Measurements from ENCODE around the gene ATOH7.

Gene ATOH7

GRCh38 chr10:68231106-68231816, 652 bp downstream of the ATOH7 start:
- Histone ChIP-seq H3K27me3 (ENCODE audit: control insufficient read depth, insufficient read depth, low read length) (no peaks in the 10 kb centered on the region), H3K4me3 (ENCODE audit: low read length) (peak overlapping the region; percentile 63), H3K9ac (ENCODE audit: low read length) (peak overlapping the region; percentile 78), H3K27ac (ENCODE audit: low read depth, low read length) (peak overlapping the region; percentile 92), H3K36me3 (ENCODE audit: control insufficient read depth, insufficient read depth, low read length) (no peaks in the 10 kb centered on the region), H3K4me1 (ENCODE audit: control insufficient read depth, insufficient read depth, low read length) (peaks cover 2% of the 10 kb centered on the region)

GRCh38 chr10:68230268-68230667, 1.6 kb downstream of the ATOH7 start:
- peaks cover 2% of the 10 kb centered on the region for H3K4me1 ChIP-seq (ENCODE audit: control insufficient read depth, insufficient read depth, low read length)
- H3K4me3 ChIP-seq (ENCODE audit: low read length) = no peak overlapping the region
- H3K36me3 ChIP-seq (ENCODE audit: control insufficient read depth, insufficient read depth, low read length) = no peaks in the 10 kb centered on the region
- H3K27ac ChIP-seq (ENCODE audit: low read depth, low read length) = no peak overlapping the region
- H3K9ac ChIP-seq (ENCODE audit: low read length) = no peak overlapping the region
- no peaks in the 10 kb centered on the region for H3K27me3 ChIP-seq (ENCODE audit: control insufficient read depth, insufficient read depth, low read length)

GRCh38 chr10:68224810-68225209, 7.1 kb downstream of the ATOH7 start:
- Histone ChIP-seq H3K4me1 (ENCODE audit: control insufficient read depth, insufficient read depth, low read length) (no peaks in the 10 kb centered on the region), H3K9ac (ENCODE audit: low read length) (no peak overlapping the region), H3K36me3 (ENCODE audit: control insufficient read depth, insufficient read depth, low read length) (no peaks in the 10 kb centered on the region), H3K27me3 (ENCODE audit: control insufficient read depth, insufficient read depth, low read length) (no peaks in the 10 kb centered on the region), H3K27ac (ENCODE audit: low read depth, low read length) (no peak overlapping the region), H3K4me3 (ENCODE audit: low read length) (no peak overlapping the region)

- no peaks in the 10 kb centered on the region for H3K36me3 ChIP-seq (ENCODE audit: control insufficient read depth, insufficient read depth, low read length)
- H3K27me3 ChIP-seq (ENCODE audit: control insufficient read depth, insufficient read depth, low read length) = no peaks in the 10 kb centered on the region
- H3K4me3 ChIP-seq (ENCODE audit: low read length) = no peak overlapping the region
- H3K27ac ChIP-seq (ENCODE audit: low read depth, low read length) = no peak overlapping the region
- no peaks in the 10 kb centered on the region for H3K4me1 ChIP-seq (ENCODE audit: control insufficient read depth, insufficient read depth, low read length)
- no peak overlapping the region for H3K9ac ChIP-seq (ENCODE audit: low read length)
Measured at GRCh38 chr10:68223535-68224165, 8.3 kb downstream of the ATOH7 start.

GRCh38 chr10:68222391-68222790, 9.5 kb downstream of the ATOH7 start:
- no peak overlapping the region for H3K9ac ChIP-seq (ENCODE audit: low read length)
- H3K4me1 ChIP-seq (ENCODE audit: control insufficient read depth, insufficient read depth, low read length) = no peaks in the 10 kb centered on the region
- no peak overlapping the region for H3K4me3 ChIP-seq (ENCODE audit: low read length)
- H3K27me3 ChIP-seq (ENCODE audit: control insufficient read depth, insufficient read depth, low read length) = no peaks in the 10 kb centered on the region
- no peak overlapping the region for H3K27ac ChIP-seq (ENCODE audit: low read depth, low read length)
- H3K36me3 ChIP-seq (ENCODE audit: control insufficient read depth, insufficient read depth, low read length) = no peaks in the 10 kb centered on the region

GRCh38 chr10:68221196-68221595, 10.7 kb downstream of the ATOH7 start:
- no peaks in the 10 kb centered on the region for H3K27me3 ChIP-seq (ENCODE audit: control insufficient read depth, insufficient read depth, low read length)
- no peak overlapping the region for H3K9ac ChIP-seq (ENCODE audit: low read length)
- no peak overlapping the region for H3K27ac ChIP-seq (ENCODE audit: low read depth, low read length)
- H3K4me1 ChIP-seq (ENCODE audit: control insufficient read depth, insufficient read depth, low read length) = no peaks in the 10 kb centered on the region
- no peak overlapping the region for H3K4me3 ChIP-seq (ENCODE audit: low read length)
- H3K36me3 ChIP-seq (ENCODE audit: control insufficient read depth, insufficient read depth, low read length) = no peaks in the 10 kb centered on the region

GRCh38 chr10:68218786-68219185, 13.1 kb downstream of the ATOH7 start:
- Histone ChIP-seq H3K36me3 (ENCODE audit: control insufficient read depth, insufficient read depth, low read length) (no peaks in the 10 kb centered on the region), H3K27ac (ENCODE audit: low read depth, low read length) (no peak overlapping the region), H3K4me1 (ENCODE audit: control insufficient read depth, insufficient read depth, low read length) (no peaks in the 10 kb centered on the region), H3K27me3 (ENCODE audit: control insufficient read depth, insufficient read depth, low read length) (no peaks in the 10 kb centered on the region), H3K9ac (ENCODE audit: low read length) (no peak overlapping the region), H3K4me3 (ENCODE audit: low read length) (no peak overlapping the region)

- H3K9ac ChIP-seq (ENCODE audit: low read length) = no peak overlapping the region
- no peaks in the 10 kb centered on the region for H3K4me1 ChIP-seq (ENCODE audit: control insufficient read depth, insufficient read depth, low read length)
- no peak overlapping the region for H3K4me3 ChIP-seq (ENCODE audit: low read length)
- H3K27ac ChIP-seq (ENCODE audit: low read depth, low read length) = no peak overlapping the region
- no peaks in the 10 kb centered on the region for H3K27me3 ChIP-seq (ENCODE audit: control insufficient read depth, insufficient read depth, low read length)
- no peaks in the 10 kb centered on the region for H3K36me3 ChIP-seq (ENCODE audit: control insufficient read depth, insufficient read depth, low read length)
Measured at GRCh38 chr10:68212721-68213352, 19.1 kb downstream of the ATOH7 start.

- Histone ChIP-seq H3K27ac (ENCODE audit: low read depth, low read length) (no peak overlapping the region), H3K4me1 (ENCODE audit: control insufficient read depth, insufficient read depth, low read length) (no peaks in the 10 kb centered on the region), H3K36me3 (ENCODE audit: control insufficient read depth, insufficient read depth, low read length) (no peaks in the 10 kb centered on the region), H3K27me3 (ENCODE audit: control insufficient read depth, insufficient read depth, low read length) (no peaks in the 10 kb centered on the region), H3K9ac (ENCODE audit: low read length) (no peak overlapping the region), H3K4me3 (ENCODE audit: low read length) (no peak overlapping the region)
Measured at GRCh38 chr10:68211669-68212068, 20.2 kb downstream of the ATOH7 start.

GRCh38 chr10:68208424-68209042, 23.4 kb downstream of the ATOH7 start:
- no peak overlapping the region for H3K9ac ChIP-seq (ENCODE audit: low read length)
- no peak overlapping the region for H3K27ac ChIP-seq (ENCODE audit: low read depth, low read length)
- H3K4me3 ChIP-seq (ENCODE audit: low read length) = no peak overlapping the region
- H3K27me3 ChIP-seq (ENCODE audit: control insufficient read depth, insufficient read depth, low read length) = no peaks in the 10 kb centered on the region
- H3K4me1 ChIP-seq (ENCODE audit: control insufficient read depth, insufficient read depth, low read length) = no peaks in the 10 kb centered on the region
- H3K36me3 ChIP-seq (ENCODE audit: control insufficient read depth, insufficient read depth, low read length) = no peaks in the 10 kb centered on the region

GRCh38 chr10:68202960-68203353, 29.0 kb downstream of the ATOH7 start:
- H3K27ac ChIP-seq (ENCODE audit: low read depth, low read length) = no peak overlapping the region
- H3K9ac ChIP-seq (ENCODE audit: low read length) = no peak overlapping the region
- H3K36me3 ChIP-seq (ENCODE audit: control insufficient read depth, insufficient read depth, low read length) = no peaks in the 10 kb centered on the region
- H3K4me1 ChIP-seq (ENCODE audit: control insufficient read depth, insufficient read depth, low read length) = no peaks in the 10 kb centered on the region
- H3K27me3 ChIP-seq (ENCODE audit: control insufficient read depth, insufficient read depth, low read length) = no peaks in the 10 kb centered on the region
- no peak overlapping the region for H3K4me3 ChIP-seq (ENCODE audit: low read length)

GRCh38 chr10:68196701-68197100, 35.2 kb downstream of the ATOH7 start:
- Histone ChIP-seq H3K36me3 (ENCODE audit: control insufficient read depth, insufficient read depth, low read length) (no peaks in the 10 kb centered on the region), H3K4me3 (ENCODE audit: low read length) (no peak overlapping the region), H3K27me3 (ENCODE audit: control insufficient read depth, insufficient read depth, low read length) (no peaks in the 10 kb centered on the region), H3K27ac (ENCODE audit: low read depth, low read length) (no peak overlapping the region), H3K4me1 (ENCODE audit: control insufficient read depth, insufficient read depth, low read length) (no peaks in the 10 kb centered on the region), H3K9ac (ENCODE audit: low read length) (no peak overlapping the region)
